Right lung (tissue), 5 donors: ENCODE data around the gene SHC2. TPM values are rescaled to one million over a fixed set of nuclear protein-coding genes. Genes with fewer than 3 reads are reported as not detected.

Source experiments
- DNase-seq, 2 donors: peaks; one replicate each; pipeline ENCODE4 v3.0.0-alpha.2; 2013
- polyA plus RNA-seq, 5 donors: library from polyadenylated mRNA; unstranded; fragments of 120-200 nt; gene quantifications; one replicate each; pipeline versions ENCODE4 v1.2.1 to v1.2.3, GENCODE V29; 2013; ENCODE audit warnings: inconsistent platforms in 1 of 5, low replicate concordance in 1 of 5; ENCODE audit not compliant: insufficient read length in 5 of 5, insufficient read depth in 1 of 5

Gene SHC2
- polyA plus RNA-seq, 5 donors, result 13.3 to 30.9 (median 21.0) TPM

- no peak for DNase-seq
Measured at GRCh38 chr19:376111-376470, 84.7 kb downstream of the SHC2 start.

GRCh38 chr19:375395-376110, 85.3 kb downstream of the SHC2 start:
- no peak for DNase-seq

GRCh38 chr19:374886-375235, 86.0 kb downstream of the SHC2 start:
- DNase-seq, result no peak

- DNase-seq, result no peak
Measured at GRCh38 chr19:374183-374885, 86.5 kb downstream of the SHC2 start.

GRCh38 chr19:373391-374182, 87.2 kb downstream of the SHC2 start:
- DNase-seq, result no peak

GRCh38 chr19:372306-372890, 88.4 kb downstream of the SHC2 start:
- peak; percentile 77 for DNase-seq

- no peak for DNase-seq
Measured at GRCh38 chr19:371501-372168, 89.2 kb downstream of the SHC2 start.

GRCh38 chr19:370641-371330, 90.0 kb downstream of the SHC2 start:
- DNase-seq, result no peak

GRCh38 chr19:369876-370275, 91.0 kb downstream of the SHC2 start:
- DNase-seq, result no peak

GRCh38 chr19:369256-369655, 91.6 kb downstream of the SHC2 start:
- DNase-seq, result no peak

- no peak for DNase-seq
Measured at GRCh38 chr19:368630-369024, 92.2 kb downstream of the SHC2 start.

- DNase-seq, result no peak
Measured at GRCh38 chr19:367963-368629, 92.7 kb downstream of the SHC2 start.

- no peak for DNase-seq
Measured at GRCh38 chr19:367561-367960, 93.3 kb downstream of the SHC2 start.

- no peak for DNase-seq
Measured at GRCh38 chr19:366951-367350, 93.9 kb downstream of the SHC2 start.

Other genes starting within 250 kb of the SHC2 start
- gene PLPP2, start 169.6 kb downstream of the SHC2 start, polyA plus RNA-seq, result 1 to 10 TPM; 3.9 to 7.3 (median 5.2) TPM
- 10 to 100 TPM; 18.9 to 35.9 (median 26.1) TPM for gene MIER2, start 116.2 kb downstream of the SHC2 start, polyA plus RNA-seq
- gene C2CD4C, start 51.9 kb downstream of the SHC2 start, polyA plus RNA-seq, result under 1 TPM; 0.33 to 0.86 (median 0.54) TPM
- gene MADCAM1, start 35.5 kb upstream of the SHC2 start, polyA plus RNA-seq, result 10 to 100 TPM in 2 of 5 donors, 1 to 10 TPM in 3; 4.0 to 14.7 (median 6.2) TPM
- gene TPGS1, start 46.5 kb upstream of the SHC2 start, polyA plus RNA-seq, result 10 to 100 TPM in 1 of 5 donors, 1 to 10 TPM in 4; 4.0 to 15.5 (median 6.6) TPM
- gene CDC34, start 70.7 kb upstream of the SHC2 start, polyA plus RNA-seq, result 10 to 100 TPM; 43.5 to 68.9 (median 50.8) TPM
- 1 to 10 TPM in 1 of 5 donors, under 1 TPM in 4; 0.32 to 1.1 (median 0.76) TPM for gene GZMM, start 83.0 kb upstream of the SHC2 start, polyA plus RNA-seq
- gene BSG, start 111.6 kb upstream of the SHC2 start, polyA plus RNA-seq, result 100 to 1,000 TPM; 219 to 458 (median 275) TPM
- gene HCN2, start 128.8 kb upstream of the SHC2 start, polyA plus RNA-seq, result under 1 TPM; 0.05 to 0.15 (median 0.13) TPM
- gene POLRMT, start 172.5 kb upstream of the SHC2 start, polyA plus RNA-seq, result 10 to 100 TPM; 28.9 to 46.0 (median 43.0) TPM
- under 1 TPM; 0.19 to 0.57 (median 0.22) TPM for gene FGF22, start 178.8 kb upstream of the SHC2 start, polyA plus RNA-seq
- 10 to 100 TPM; 13.8 to 33.6 (median 19.8) TPM for gene RNF126, start 202.2 kb upstream of the SHC2 start, polyA plus RNA-seq
- gene FSTL3, start 215.4 kb upstream of the SHC2 start, polyA plus RNA-seq, result 10 to 100 TPM in 3 of 5 donors, 1 to 10 TPM in 2; 7.0 to 17.2 (median 12.9) TPM
- under 1 TPM in 4 of 5 donors, not detected in 1; 0.14 to 0.64 (median 0.39) TPM for gene PRSS57, start 234.4 kb upstream of the SHC2 start, polyA plus RNA-seq
- 10 to 100 TPM; 32.5 to 62.8 (median 43.2) TPM for gene PALM, start 247.9 kb upstream of the SHC2 start, polyA plus RNA-seq